HG03521 (cell line): ENCODE measurements around the gene F2RL3.

Source experiments
- ATAC-seq: cut with Tn5 transposase; IDR thresholded peaks from one replicate; pipeline ENCODE4 v1.9.1; 2021; ENCODE audit warnings: mild to moderate bottlenecking, moderate library complexity; ENCODE audit not compliant: unreplicated experiment

F2RL3 gene

DNA sequence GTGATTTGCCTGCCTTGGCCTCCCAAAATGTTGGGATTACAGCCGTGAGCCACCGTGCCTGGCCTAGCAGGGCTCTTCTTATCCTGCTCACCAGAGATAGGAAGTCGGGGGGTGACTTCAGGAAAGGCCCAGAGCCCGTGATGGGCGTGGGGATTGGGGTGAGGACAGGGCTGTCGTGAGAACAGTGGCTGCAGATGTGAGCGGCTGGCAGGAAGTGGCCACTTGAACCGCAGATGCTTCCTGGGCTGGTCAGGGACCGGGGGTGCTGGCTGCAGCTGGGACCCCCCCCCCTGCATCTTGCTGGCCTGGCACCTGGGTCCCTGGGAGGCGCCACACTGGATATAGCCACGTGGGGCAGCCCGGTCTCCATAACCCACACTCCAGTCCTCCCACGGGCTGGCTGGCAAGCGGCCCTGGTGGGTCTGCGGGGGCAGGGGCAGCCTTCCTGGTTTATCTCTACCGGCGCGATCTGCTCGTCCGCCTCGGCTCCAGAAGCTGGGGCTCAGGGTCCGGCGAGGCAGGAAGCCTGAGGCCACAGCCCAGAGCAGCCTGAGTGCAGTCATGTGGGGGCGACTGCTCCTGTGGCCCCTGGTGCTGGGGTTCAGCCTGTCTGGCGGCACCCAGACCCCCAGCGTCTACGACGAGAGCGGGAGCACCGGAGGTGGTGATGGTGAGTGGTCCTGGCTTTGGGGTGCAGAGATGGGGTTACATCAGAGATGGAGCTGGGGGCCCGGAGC, at the start of gene F2RL3:
Gene F2RL3, plus strand, starts transcription at position 371 of the 737 bp plus-strand sequence. Its CDS starts 191 bp downstream, at position 562.
- no peak for ATAC-seq

- no peak for ATAC-seq
These were observed 47.3 kb upstream of the F2RL3 start for GRCh38 chr19:16841391-16841926.

DNA sequence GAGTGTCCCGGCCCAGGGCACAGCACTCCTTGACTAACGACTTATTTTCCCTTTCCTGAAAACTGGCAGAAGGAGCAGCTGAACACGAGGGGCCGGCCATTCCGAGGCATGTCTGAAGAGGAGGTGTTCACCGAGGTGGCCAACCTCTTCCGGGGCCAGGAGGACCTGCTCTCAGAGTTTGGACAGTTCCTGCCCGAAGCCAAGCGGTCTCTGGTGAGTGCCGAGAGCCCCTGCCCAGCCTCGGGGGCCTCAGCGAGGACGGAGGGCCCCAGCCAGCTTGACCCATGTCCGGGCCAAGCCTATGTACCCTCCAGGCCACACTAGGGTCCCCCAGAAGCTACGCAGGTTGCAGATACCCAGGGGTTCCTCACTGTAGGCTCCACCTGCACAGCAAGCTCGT, 41.9 kb upstream of the F2RL3 start:
- ATAC-seq, result no peak

DNA sequence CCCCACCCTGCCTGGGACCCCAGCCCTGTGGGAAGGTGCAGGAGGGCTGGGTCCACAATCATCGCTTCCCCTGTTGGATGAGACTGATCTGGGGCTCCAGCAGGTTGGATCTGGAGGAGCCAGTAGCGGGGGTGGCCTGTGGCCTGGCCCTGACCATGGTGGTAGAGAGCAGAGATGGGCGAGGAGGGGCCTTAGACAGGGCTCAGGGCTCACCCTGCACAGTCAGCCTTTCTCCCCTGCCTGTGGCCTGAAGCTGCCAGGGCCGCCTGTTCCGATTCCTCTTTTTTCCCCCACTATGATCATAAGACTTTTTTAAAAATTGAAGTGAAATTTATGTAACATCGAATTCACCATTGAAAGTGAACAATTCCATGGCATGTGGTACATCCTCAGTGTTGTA, 41.4 kb upstream of the F2RL3 start:
- no peak for ATAC-seq

DNA sequence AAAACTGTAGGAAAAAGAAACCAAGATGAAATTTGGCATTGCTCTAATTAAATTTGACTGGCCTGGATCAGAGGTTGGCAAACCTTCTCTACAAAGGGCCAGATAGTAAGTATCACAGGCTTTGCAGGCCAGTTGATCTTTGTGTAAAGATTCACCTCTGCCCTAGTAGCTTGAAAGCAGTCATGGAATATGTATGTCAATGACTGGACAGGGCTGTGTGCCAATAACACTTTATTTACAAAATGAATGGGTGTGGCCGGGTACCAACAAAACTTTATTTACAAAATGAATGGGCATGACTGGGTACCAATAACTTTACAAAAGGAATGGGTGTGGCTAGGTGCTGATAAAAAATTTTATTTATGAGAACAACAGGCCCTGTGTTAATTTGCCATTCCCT, 39.6 kb upstream of the F2RL3 start:
- no peak for ATAC-seq

DNA sequence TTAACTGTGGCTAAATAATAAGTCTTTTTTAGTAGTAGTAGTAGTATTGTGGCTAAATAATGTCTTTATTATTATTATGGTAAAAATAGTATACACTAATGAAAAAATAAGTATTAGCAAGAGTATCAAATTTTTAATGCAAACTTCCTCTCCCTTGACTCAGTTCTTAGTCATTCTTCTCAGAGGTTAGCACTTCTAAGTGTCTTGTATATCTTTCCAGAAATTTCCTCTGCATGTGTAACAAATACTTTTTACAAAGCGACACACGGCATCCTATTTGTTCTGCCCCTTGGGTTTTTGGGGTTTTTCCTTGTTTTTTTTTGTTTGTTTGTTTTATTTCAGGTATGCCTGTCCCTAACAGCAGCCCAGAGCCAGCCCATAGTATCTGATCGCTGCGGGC, 38.7 kb upstream of the F2RL3 start:
- no peak for ATAC-seq

GRCh38 chr19:16851031-16851712, 37.6 kb upstream of the F2RL3 start:
- no peak for ATAC-seq

DNA sequence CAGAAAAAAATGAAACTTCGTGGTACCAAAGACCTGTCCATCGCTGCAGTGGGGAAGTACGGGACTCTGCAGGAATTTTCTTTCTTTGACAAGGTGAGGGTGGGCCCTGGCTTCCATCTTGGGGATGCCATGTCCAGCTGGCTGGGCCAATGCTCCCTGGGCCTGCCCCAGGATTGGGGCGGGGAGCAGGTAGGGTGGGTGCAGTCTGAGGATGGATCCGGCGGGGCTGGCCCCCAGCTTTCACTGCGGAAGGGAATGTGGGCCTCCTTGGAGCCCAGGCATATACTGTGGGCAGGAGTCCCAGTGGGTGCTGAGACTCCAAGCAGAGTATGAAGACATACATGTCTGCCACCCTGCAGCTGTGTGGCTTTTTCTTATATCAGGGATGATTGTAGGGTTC, 35.7 kb upstream of the F2RL3 start:
- no peak for ATAC-seq

- ATAC-seq, result no peak
These were observed 32.7 kb upstream of the F2RL3 start for GRCh38 chr19:16856091-16856490.

- ATAC-seq, result no peak
These were observed 29.2 kb upstream of the F2RL3 start for GRCh38 chr19:16859626-16860025.

DNA sequence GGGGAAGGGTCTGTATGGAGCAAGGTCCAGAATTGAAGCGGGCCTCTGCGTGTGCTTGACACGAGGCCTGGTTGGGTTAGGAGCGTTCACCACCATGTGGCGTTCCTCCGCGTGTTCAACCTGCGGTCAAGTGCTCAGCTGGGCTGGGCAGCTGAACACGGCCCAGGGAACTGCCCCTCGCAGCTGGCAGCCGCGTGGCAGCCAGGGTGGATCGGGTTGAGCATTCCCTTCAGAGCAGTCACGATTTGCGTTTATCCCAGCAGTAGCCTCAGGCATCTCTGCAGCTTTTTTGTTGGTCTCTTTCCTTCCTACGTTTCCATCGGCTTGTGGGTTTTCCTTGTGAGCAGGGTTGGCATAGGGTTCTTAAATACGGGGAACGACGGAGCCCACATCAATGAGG, 28.7 kb upstream of the F2RL3 start:
- ATAC-seq, result no peak

- no peak for ATAC-seq
These were observed 27.8 kb upstream of the F2RL3 start for GRCh38 chr19:16861011-16861410.

DNA sequence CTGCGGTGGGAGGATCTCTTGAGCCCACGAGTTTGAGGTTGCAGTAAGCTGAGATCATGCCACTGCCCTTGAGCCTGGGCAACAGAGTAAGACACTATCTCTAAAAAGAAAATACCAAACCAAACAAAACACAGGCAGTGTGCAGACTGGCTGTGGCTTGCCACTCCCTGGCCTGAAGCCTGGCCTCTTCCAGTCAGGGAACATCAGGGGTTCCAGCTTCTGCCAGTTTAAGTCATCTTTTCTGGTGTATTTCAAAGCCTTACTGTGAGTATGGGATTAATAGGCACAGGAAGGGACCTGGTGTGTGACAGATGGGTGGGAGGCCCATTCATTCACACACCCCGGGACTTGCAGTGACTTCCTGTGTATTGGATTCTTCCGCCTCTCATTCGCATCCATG, 27.0 kb upstream of the F2RL3 start:
- no peak for ATAC-seq

DNA sequence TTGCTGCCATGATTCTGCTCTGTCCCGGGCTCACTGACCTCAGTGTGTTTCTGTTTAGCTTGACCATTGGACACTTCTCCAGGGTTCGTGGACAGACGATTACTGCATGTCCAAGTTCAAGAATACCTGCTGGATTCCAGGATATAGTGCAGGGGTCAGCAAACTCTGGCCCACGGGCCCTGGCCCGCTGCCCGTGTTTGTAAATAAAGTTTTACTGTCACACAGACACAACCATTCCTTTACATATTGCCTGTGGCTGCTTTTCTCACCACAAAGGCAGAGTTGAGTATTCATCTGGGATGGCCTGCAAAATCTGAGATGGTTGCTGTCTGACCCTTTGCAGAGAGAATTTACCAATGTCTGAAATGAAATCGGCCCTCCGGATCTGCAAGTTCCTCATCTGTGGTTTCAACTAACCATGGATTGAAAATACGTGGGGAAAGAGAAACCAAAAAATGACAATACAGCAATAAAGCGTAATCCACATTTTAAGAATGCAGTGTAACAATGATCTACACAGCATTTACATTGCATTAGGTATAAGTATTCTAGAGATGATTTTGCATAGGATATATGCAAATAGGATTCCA, 25.9 kb upstream of the F2RL3 start:
- ATAC-seq, result no peak

- no peak for ATAC-seq
These were observed 21.6 kb upstream of the F2RL3 start for GRCh38 chr19:16867211-16867610.

GRCh38 chr19:16868423-16869130, 20.2 kb upstream of the F2RL3 start:
- ATAC-seq, result no peak

DNA sequence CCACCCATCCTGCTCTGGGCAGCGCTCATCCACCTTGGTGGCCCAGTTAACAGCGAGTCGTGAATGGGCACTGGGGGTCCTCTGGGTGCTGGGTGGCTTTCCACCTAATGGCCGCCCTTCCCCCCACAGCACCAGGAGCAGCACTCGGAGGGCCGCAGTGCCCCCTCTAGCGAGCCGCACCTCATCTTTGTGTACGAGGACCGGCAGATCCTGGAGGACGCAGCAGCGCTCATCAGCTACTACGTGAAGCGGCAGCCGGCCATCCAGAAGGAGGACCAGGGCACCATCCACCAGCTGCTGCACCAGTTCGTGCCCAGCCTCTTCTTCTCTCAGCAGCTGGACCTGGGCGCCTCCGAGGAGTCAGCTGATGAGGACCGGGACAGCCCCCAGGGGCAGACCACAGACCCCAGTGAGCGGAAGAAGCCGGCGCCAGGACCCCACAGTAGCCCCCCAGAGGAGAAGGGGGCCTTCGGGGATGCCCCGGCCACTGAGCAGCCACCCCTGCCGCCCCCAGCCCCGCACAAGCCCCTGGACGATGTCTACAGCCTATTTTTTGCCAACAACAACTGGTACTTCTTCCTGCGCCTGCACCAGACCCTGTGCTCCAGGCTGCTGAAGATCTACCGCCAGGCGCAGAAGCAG, 19.3 kb upstream of the F2RL3 start:
- ATAC-seq, result no peak

- no peak for ATAC-seq
These were observed 16.9 kb upstream of the F2RL3 start for GRCh38 chr19:16871871-16872270.

GRCh38 chr19:16872728-16873127, 16.1 kb upstream of the F2RL3 start:
- ATAC-seq, result no peak

DNA sequence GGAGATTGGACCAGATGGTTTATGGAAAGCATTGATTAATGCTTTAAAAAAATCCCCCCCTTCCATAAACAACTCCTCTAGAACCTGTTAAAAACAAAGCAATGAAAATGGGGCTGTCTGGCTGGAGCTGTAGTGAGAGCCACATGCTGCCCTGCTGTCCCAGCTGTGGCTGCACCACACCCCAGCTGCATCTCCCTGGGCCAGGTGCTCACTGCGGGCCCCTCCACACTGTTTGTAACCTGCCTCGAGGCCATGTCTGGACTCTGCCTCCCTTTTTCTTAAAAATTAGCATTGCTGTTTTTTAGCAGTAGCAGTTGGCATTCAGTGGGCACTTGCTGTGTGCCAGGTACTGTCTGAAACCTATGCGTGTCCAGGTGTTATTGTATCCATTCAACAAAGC, 15.2 kb upstream of the F2RL3 start:
- no peak for ATAC-seq
